Activated CD4-positive, alpha-beta T cell treated with anti-CD3 and anti-CD28 coated beads, Interleukin-2, amount 50 U/mL, for 1 hour (primary cell): ENCODE measurements around the gene HELZ.
A peak's percentile ranks its signal among the peaks of the same experiment; 100 is the strongest.
"Not testable (repeated sequence)": the region's sequence is repeated elsewhere in the genome, so short reads cannot be mapped to it uniquely, and the experiment has no call there.

ENCODE experiments used
- DNase-seq: peaks from one replicate; pipeline ENCODE4 v3.0.0-alpha.2; 2020

The HELZ gene, protein sequence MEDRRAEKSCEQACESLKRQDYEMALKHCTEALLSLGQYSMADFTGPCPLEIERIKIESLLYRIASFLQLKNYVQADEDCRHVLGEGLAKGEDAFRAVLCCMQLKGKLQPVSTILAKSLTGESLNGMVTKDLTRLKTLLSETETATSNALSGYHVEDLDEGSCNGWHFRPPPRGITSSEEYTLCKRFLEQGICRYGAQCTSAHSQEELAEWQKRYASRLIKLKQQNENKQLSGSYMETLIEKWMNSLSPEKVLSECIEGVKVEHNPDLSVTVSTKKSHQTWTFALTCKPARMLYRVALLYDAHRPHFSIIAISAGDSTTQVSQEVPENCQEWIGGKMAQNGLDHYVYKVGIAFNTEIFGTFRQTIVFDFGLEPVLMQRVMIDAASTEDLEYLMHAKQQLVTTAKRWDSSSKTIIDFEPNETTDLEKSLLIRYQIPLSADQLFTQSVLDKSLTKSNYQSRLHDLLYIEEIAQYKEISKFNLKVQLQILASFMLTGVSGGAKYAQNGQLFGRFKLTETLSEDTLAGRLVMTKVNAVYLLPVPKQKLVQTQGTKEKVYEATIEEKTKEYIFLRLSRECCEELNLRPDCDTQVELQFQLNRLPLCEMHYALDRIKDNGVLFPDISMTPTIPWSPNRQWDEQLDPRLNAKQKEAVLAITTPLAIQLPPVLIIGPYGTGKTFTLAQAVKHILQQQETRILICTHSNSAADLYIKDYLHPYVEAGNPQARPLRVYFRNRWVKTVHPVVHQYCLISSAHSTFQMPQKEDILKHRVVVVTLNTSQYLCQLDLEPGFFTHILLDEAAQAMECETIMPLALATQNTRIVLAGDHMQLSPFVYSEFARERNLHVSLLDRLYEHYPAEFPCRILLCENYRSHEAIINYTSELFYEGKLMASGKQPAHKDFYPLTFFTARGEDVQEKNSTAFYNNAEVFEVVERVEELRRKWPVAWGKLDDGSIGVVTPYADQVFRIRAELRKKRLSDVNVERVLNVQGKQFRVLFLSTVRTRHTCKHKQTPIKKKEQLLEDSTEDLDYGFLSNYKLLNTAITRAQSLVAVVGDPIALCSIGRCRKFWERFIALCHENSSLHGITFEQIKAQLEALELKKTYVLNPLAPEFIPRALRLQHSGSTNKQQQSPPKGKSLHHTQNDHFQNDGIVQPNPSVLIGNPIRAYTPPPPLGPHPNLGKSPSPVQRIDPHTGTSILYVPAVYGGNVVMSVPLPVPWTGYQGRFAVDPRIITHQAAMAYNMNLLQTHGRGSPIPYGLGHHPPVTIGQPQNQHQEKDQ (N-terminal part only)

DNA sequence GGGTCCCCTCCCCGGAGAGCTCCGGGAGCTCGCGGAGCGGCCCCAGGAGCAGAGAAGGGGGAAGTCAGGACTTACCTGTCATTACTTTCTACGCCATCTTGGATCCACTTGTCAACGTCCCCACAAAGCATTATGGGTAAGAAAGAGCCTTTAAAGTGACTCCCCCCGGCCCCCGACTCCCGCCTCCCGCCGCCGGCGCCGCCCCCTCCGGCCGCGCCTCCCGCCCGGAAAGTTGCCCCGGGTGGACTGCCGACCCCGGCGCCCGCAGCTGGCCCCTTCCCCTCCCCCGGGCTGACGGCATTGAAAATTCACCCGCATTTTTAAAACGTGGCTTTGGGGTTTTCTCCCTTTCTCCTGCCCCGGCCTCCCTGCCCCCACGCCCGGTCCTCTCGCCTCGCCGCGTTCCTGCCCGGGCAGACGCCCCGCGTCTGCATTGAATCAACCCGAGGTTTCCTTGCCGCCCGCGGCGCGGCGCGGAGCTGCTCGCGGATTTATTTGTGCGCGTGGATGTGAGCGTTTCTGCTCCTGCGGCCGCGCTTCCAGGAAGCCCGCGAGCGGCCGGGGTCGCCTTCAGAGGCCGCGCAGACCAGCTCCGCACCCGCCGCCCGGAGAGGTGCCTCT lies at the start of gene HELZ:
HELZ (minus strand) TSS at position 124 of the 621 bp plus-strand sequence. CDS start 26,392 bp downstream, outside the sequence.
- DNase-seq = peak; percentile 63

DNA sequence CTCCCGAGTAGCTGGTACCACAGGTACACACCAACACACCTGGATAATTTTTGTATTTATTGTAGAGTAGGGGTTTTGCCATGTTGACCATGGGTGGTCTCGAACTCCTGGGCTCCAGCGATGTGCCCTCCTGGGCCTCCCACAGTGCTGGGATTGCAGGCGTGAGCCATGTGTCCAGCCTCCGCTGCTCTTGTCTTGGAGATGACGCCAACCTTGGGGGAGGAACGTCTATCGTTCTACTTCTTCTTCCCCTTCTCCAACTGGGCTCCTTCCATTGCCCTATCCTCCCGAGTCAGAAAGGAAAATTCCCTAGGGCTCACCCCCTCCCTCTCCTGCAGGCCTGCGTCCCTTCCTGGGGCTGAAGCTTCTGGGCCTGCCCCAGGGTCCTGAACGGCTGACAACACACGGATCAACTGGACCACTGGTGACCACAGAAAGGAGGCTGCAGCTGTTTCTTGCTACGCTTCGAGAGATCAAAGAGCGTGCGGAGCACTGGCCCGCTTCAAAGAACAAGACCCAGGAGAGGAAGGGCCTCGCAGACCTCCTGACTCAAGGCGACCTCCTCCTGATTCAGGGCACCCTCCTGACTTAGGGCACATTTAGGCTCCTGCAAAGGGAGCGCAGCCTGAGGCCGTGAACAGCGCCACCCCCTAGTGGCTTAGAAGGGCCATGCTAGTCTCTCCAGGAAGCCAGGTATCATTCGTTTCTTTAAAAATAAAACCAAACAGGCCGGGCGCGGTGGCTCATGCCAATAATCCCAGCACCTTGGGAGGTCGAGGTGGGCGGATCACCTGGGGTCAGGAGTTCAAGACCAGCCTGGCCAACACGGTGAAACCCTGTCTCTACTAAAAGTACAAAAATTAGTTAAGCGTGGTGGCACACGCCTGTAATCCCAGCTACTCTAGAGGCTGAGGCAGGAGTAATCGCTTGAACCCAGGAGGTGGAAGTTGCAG lies 48.5 kb upstream of the HELZ start:
- peak; percentile 62 for DNase-seq

DNA sequence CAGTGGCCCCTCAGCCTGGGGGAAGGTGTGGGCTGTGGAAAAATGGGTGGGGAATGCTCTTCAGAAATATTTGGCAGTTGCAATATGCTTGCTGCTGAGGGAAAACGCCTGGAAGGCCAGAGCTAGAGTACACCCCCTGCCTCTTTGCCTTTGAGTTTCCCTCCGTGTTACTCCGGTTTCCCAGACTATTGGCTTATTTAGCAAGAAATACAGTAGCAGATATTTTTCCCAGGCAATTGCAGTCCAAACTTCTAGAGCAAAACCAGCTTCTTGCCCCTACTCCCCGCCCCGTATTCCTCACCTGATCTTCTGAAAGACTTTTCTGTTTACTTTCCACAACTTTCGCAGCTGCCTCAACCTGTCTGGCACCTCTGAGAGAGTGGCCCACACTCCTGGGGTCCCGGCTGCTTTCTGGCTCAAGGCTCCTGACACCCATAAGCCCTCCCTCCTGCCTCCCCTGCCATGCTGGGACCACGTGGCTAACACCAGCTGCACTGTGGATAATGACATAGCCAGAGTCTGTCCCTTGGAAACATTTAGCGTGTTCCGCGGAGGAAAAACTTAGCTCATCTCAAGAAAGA lies 45.8 kb upstream of the HELZ start:
- no peak for DNase-seq

DNA sequence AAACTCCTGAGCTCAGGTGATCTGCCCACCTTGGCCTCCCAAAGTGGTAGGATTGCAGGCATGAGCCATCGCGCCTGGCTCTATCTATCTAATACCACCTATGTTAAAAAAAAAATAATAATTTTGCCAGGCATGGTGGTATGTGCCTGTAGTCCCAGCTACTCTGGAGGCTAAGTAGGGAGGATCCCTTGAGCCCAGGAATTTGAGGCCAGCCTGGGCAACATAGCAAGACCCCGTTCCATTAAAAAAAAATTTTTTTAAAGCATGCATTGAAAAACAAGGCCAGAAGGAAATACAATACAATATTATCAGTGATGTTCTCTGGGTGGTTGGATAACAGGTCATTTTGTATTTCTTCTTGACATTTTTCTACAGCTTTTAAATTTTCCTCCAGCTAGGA lies 45.2 kb upstream of the HELZ start:
- DNase-seq = no peak

DNA sequence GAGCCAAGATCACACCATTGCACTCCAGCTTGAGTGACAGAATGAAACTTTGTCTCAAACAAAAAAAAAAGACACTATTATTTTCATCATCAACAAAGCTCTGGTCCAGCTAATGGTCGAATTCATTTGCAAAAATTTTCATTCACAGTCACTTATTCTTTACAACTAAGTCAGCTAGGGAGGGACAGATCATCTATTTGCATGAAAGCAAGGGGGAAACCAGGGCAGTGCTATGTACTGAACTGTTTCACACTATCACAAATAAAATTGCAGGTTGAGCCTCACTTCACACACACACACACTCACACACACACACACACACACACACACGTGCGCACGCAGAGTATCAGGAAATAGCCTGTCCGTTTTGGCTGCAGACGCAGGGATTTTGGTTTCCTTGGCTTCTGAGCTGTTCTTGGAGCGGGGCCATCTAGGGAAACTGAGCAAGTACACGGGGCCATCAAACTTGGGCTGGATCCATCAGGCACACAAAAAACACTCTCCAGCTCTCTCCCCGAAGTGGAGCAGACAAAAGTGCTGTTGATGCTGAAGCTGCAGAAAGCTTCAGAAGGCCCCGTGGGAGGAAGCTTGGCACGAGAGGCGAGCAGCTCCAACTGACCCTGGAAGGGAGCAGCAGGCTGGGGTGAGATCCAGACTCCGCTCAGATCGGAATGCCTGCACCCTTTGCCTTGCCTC lies 44.3 kb upstream of the HELZ start:
- DNase-seq = no peak

DNA sequence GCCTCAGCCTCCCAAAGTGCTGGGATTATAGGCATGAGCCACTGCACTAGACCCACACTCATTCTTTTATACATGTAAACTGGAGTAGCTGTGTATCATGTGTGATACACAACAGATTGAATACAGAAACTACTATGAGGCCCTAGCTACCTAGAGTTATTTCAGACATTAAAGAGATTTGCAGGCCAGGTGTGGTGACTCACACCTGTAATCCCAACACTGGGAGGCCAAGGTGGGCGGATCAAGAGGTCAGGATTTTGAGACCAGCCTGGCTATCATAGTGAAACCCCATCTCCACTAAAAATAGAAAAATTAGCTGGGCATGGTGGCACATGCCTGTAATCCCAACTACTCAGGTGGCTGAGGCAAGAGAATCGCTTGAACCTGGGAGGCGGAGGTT lies 41.8 kb upstream of the HELZ start:
- not testable (repeated sequence) for DNase-seq

DNA sequence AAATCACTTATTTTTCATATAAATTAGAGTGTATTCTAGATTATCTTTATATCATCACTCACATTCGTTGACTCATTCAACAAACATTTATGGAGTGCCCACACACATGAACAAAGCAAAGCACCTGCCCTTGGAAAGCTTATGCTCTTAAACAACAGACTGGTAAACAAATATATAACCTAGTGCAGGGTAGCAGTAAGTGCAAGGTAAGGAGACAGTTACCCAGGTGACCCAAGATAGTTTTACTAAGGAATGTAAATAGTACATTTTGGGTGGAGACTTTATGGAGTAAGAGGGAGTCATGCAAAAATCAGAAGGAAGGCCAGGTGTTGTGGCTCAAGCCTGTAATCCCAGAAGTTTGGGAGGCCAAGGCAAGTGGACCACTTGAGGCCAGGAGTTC lies 40.4 kb upstream of the HELZ start:
- no peak for DNase-seq

DNA sequence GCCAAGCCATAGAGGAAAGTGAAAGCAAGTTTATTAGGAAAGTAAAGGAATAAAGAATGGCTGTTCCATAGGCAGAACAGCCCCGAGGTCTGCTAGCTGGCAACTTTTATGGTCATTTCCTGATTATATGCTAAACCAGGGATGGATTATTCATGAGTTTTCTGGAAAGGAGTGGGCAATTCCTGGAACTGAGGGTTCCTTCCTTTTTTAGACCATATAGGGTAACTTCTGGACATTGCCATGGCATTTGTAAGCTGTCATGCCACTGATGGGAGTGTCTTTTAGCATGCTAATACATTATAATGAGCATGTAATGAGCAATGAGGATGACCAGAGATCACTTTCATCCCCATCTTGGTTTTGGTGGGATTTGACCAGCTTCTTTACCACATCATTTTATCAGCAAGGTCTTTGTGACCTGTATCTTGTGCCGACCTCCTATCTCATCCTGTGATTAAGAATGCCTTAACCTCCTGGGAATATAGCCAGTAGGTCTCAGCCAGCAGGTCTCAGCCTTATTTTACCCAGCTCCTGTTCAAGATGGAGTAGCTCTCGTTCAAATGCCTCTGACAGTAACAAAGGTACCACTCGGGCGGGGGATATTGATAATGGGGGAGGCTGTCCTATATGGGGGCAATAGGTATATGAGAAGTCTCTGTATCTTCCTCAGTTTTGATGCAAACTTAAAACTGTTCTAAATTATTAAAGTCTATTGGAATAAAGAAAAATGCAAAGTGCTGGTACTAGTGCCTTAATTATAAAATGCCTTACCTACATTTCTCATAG lies 38.9 kb upstream of the HELZ start:
- no peak for DNase-seq

DNA sequence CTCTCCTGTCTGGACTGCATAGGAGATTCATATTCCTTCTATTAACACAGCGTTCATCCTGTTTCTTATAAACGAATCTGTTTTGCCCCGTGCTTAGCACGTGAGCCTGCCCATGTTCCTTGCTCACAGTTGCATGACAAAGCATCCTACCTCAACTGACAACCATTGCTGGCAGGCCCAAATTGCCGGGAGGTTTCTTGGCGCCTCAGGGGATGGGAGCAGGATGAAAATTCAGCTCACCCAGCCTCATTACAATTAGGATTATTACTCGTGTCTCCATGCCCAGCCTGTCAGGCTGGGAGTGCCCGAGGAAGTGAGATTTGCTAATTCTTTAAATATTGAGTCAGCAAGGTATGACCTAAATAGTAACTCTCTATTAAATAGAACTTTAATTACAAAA lies 36.7 kb upstream of the HELZ start:
- DNase-seq = no peak

DNA sequence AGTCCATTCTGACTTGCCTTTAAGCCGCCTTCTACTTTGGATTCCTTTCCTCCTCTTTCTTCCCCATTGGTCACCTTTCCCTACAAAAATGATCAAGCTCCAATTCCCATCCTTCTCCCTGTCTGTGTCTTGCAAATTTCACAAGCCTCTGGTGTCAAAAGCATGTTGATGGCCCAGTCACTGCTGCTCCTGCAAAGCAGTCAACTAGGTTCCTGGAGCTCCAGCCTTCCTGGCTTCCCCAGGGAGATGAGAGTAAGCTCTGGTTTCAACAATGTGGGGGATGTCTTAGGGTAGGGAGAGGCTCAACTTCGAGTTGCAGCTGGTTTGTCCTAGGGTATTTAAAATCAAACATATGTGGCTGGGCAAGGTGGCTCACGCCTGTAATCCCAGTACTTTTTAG lies 36.1 kb upstream of the HELZ start:
- no peak for DNase-seq

DNA sequence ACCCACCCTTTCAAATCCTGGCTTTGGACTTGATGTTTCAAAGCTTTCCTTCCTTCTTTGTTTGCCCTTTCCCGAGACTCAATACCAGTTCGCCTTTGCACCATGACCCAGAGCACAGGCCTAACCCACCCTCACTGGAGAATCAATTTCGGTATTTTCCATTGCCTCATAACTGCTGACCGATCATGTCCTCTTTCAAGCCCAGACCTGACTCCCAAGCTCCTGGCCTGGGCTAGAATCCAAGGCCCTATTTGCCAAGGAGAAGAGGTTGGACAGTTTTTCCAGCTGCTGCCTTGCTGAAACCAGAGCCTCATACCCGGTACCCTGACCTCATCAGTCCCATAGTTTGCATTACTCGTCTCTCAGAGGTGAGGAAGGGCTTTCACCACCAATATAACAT lies 35.3 kb upstream of the HELZ start:
- DNase-seq = no peak

DNA sequence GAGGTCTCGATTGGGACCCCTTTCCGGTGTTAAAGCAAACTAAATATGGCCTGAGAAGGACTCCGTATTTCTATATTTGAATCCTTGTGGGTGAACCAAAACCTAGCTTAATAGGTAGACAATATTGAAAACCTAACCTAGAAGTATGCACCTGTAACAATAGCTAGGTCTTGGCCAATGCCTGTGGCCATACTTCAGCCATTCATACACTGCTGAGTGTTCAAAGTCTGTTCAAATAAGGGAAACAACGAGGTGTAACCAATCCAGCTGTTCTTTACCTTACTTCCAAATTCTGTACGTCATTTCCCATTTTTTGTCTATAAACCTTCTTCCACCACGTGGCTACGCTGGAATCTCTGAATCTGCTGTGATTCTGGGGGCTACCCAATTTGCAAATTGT lies 34.1 kb upstream of the HELZ start:
- no peak for DNase-seq

DNA sequence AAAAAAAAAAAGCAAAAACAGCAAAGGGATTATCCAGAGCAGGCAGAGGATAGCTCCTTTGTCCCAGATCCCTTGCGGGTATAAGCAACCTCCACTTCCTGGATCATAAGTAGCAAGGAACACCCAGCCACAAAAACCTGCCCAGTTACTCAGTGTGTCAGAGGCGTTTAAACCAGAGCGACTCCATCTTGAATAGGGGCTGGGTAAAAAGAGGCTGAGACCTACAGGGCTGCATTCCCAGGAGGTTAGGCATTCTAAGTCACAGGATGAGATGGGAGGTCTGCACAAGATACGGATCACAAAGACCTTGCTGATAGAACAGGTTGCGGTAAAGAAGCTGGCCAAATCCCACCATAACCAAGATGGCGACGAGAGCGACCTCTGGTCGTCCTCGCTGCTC lies 33.4 kb upstream of the HELZ start:
- no peak for DNase-seq

DNA sequence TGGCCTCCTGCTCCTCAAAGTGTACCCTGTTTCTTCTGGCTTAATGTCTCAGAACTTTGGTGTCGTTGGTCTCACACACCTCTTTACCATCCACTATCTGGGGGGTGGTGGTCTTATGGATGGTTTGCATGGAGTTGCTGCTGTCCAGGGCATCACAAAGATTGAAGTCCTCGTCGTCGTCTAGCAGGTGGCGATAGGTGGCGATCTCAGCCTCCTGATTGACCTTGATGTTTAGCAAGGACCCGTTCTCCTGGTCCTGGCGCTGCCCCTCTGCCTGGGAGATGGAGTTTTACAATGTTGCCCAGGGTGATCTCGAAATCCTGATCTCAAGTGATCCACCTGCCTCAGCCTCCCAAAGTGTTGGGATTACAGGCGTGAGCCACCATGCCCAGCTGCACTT lies 31.1 kb upstream of the HELZ start:
- DNase-seq = no peak

DNA sequence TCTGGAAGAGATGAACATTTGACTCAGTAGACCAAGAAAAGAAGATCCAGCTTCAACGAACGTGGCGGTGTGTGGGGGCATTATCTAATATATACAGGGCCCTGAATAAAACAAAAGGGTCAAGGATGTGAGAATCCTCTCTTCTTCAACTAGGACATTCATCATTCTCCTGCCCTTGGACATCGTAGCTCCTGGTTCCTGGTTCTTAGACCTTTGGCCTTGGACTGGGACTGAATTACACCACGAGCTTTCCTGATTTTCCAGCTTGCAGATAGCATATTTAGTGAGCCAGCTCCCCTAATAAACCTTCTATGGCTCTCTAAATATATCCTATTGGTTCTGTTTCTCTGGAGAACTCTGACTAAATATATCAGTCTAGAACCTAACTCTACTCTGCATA lies 29.5 kb upstream of the HELZ start:
- DNase-seq = no peak

DNA sequence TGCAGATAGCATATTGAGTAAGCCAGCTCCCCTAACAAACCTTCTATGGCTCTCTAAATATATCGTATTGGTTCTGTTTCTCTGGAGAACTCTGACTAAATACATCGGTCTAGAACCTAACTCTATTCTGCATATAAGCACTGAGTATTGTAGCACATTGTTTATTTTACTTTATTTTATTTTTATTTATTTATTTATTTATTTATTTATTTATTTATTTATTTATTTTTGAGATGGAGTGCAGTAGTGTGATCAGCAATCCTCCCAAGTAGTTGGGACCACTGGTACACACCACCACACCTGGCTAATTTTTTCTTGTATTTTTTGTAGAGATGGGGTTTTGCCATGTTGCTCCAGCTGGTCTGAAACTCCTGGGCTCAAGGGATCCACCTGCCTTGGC lies 28.9 kb upstream of the HELZ start:
- no peak for DNase-seq

DNA sequence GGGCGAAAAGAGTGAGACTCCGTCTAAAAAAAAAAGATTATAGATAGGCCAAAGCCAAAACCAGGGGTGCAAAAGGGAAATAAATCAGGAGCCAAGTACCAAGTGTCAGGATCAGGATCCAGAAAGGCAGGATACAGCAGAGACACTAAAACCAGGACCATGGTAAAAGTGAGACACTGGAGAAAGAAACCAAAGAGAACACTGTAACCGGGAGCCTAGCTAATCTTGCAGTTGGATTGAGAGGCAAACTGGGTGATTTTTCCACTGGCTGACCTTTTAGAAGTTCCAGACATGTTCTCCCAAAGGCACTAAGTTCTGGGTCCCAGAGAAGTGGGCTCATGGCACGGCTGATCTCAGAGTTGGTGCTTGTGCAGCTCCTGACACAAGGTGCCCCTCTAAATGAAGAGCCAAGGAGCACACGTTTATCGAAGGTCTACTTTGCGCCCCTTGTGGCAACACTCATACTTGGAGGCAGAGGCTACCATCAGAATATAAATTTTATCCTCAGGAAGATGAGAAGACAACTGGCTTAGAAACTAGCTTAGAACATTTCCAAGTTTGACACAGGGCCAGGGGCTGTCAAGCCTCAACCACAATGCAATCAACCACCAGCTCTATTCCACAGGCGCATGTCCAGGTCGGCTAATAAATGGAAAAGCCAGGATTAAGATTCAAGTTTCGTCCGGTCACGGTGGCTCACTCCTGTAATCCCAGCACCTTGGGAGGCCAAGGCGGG lies 27.5 kb upstream of the HELZ start:
- DNase-seq = no peak

DNA sequence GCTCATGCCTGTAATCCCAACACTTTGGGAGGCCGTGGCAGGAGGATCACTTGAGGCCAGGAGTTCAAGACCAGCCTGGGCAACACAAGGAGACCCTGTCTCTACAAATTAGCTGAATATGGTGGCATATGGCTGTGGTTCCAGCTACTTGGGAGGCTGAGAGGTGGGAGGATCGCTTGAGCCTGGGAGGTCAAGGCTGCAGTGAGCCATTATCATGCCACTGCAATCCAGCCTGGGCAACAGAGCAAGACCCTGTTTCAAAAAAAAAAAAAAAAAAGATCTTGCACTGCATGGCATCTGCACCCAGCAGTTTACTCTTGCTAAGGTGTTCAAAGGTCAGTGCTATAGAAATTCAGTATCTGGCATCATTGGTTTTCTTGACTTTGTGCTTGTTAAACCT lies 26.2 kb upstream of the HELZ start:
- not testable (repeated sequence) for DNase-seq

DNA sequence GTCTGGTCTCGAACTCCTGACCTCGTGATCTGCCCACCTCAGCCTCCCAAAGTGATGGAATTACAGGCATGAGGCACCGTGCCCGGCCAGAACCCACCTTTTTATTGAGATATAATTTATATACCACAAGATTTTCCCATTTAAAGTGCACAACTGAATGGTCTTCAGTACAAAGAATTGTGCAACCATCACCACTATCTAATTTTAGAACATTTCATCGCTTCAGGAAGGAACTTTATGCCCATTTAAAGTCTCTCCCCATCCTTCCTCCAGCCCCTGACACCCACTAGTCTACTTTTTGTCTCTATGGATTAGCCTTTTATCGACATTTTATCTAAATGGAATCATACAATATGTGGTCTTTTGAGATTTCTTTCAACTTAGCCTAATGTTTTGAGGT lies 25.4 kb upstream of the HELZ start:
- DNase-seq = no peak
